Measurements from ENCODE around the gene IDUA. TPM values are rescaled to one million over a fixed set of nuclear protein-coding genes. Genes with fewer than 3 reads are reported as not detected.

The IDUA gene
- polyA plus RNA-seq, 1 experiment, result 13.2 TPM

GRCh38 chr4:1023895-1024740, 37.3 kb downstream of the IDUA start:
- H3K27me3 ChIP-seq (ENCODE audit: control insufficient read depth, insufficient read depth, low read length), result no peaks in the 10 kb centered on the region
- TF ChIP-seq CTCF (IDR thresholded peaks at IDR 0.05; ENCODE audit: insufficient read depth, low read depth, low read length), result no peak
- ChIA-PET CTCF (no interaction called here), POLR2A (no interaction called here)
- DNase-seq (ENCODE audit: low read depth), result no peak
- no peak overlapping the region for H3K4me3 ChIP-seq (ENCODE audit: low read depth, low read length)
- H3K36me3 ChIP-seq (ENCODE audit: control insufficient read depth, insufficient read depth, low read length), result peaks cover 7% of the 10 kb centered on the region

- CTCF ChIA-PET, result no interaction called here
- no peak for DNase-seq (ENCODE audit: low read depth)
- no peak overlapping the region for H3K4me3 ChIP-seq (ENCODE audit: low read depth, low read length)
- no peak for TF ChIP-seq CTCF (IDR thresholded peaks at IDR 0.05; ENCODE audit: insufficient read depth, low read depth, low read length)
- H3K27me3 ChIP-seq (ENCODE audit: control insufficient read depth, insufficient read depth, low read length), result no peaks in the 10 kb centered on the region
- H3K36me3 ChIP-seq (ENCODE audit: control insufficient read depth, insufficient read depth, low read length), result peaks cover 7% of the 10 kb centered on the region
- POLR2A ChIA-PET, result no interaction called here
These were observed 38.2 kb downstream of the IDUA start for GRCh38 chr4:1024882-1025545.

- no peaks in the 10 kb centered on the region for H3K27me3 ChIP-seq (ENCODE audit: control insufficient read depth, insufficient read depth, low read length)
- POLR2A ChIA-PET, result no interaction called here
- peaks cover 7% of the 10 kb centered on the region for H3K36me3 ChIP-seq (ENCODE audit: control insufficient read depth, insufficient read depth, low read length)
- H3K4me3 ChIP-seq (ENCODE audit: low read depth, low read length), result no peak overlapping the region
- no peak for TF ChIP-seq CTCF (IDR thresholded peaks at IDR 0.05; ENCODE audit: insufficient read depth, low read depth, low read length)
- DNase-seq (ENCODE audit: low read depth), result no peak
- CTCF ChIA-PET, result no interaction called here
These were observed 39.3 kb downstream of the IDUA start for GRCh38 chr4:1026115-1026514.

- no peak for TF ChIP-seq CTCF (IDR thresholded peaks at IDR 0.05; ENCODE audit: insufficient read depth, low read depth, low read length)
- H3K27me3 ChIP-seq (ENCODE audit: control insufficient read depth, insufficient read depth, low read length), result no peaks in the 10 kb centered on the region
- H3K36me3 ChIP-seq (ENCODE audit: control insufficient read depth, insufficient read depth, low read length), result peaks cover 7% of the 10 kb centered on the region
- ChIA-PET CTCF (no interaction called here), POLR2A (interaction anchor here (0.6 kb wide), 1 partner anchor 165 kb away, joined by 3 read pairs; no protein-coding TSS in a partner anchor)
- no peak for DNase-seq (ENCODE audit: low read depth)
- no peak overlapping the region for H3K4me3 ChIP-seq (ENCODE audit: low read depth, low read length)
These were observed 40.5 kb downstream of the IDUA start for GRCh38 chr4:1027219-1027914.

GRCh38 chr4:1027915-1028238, 41.0 kb downstream of the IDUA start:
- DNase-seq (ENCODE audit: low read depth), result no peak
- no peak overlapping the region for H3K4me3 ChIP-seq (ENCODE audit: low read depth, low read length)
- POLR2A ChIA-PET, result no interaction called here
- peaks cover 7% of the 10 kb centered on the region for H3K36me3 ChIP-seq (ENCODE audit: control insufficient read depth, insufficient read depth, low read length)
- no peak for TF ChIP-seq CTCF (IDR thresholded peaks at IDR 0.05; ENCODE audit: insufficient read depth, low read depth, low read length)
- CTCF ChIA-PET, result no interaction called here
- H3K27me3 ChIP-seq (ENCODE audit: control insufficient read depth, insufficient read depth, low read length), result no peaks in the 10 kb centered on the region
